ENCODE results near the gene RELL2.

Gene RELL2

GRCh38 chr5:141623186-141623585 lies 13.6 kb upstream of the RELL2 start:
- no peak for DNase-seq

GRCh38 chr5:141623611-141624010 lies 13.2 kb upstream of the RELL2 start:
- no peak for DNase-seq

- DNase-seq, result no peak
Measured at GRCh38 chr5:141628175-141628788, 8.5 kb upstream of the RELL2 start.

GRCh38 chr5:141630570-141631140 lies 6.1 kb upstream of the RELL2 start:
- no peak for DNase-seq

- DNase-seq, result no peak
Measured at GRCh38 chr5:141632650-141633049, 4.1 kb upstream of the RELL2 start.

- DNase-seq, result no peak
Measured at GRCh38 chr5:141633871-141634561, 2.8 kb upstream of the RELL2 start.

- DNase-seq, result no peak
Measured at GRCh38 chr5:141634720-141635119, 2.1 kb upstream of the RELL2 start.

GRCh38 chr5:141635646-141636045 lies 1.2 kb upstream of the RELL2 start:
- DNase-seq, result no peak

GRCh38 chr5:141636106-141636412 lies 738 bp upstream of the RELL2 start:
- DNase-seq, result no peak

- DNase-seq, result peak; percentile 67
Measured at GRCh38 chr5:141637123-141637766, 448 bp downstream of the RELL2 start.

- DNase-seq, result peak; percentile 58
Measured at GRCh38 chr5:141637767-141638419, 1.1 kb downstream of the RELL2 start.

GRCh38 chr5:141638771-141639170 lies 2.0 kb downstream of the RELL2 start:
- no peak for DNase-seq

- DNase-seq, result no peak
Measured at GRCh38 chr5:141639357-141640050, 2.7 kb downstream of the RELL2 start.

GRCh38 chr5:141640051-141640415 lies 3.2 kb downstream of the RELL2 start:
- no peak for DNase-seq

- DNase-seq, result no peak
Measured at GRCh38 chr5:141640698-141641097, 3.9 kb downstream of the RELL2 start.

- peak; percentile 12 for DNase-seq
Measured at GRCh38 chr5:141641634-141642267, 5.0 kb downstream of the RELL2 start.

GRCh38 chr5:141646026-141646425 lies 9.2 kb downstream of the RELL2 start:
- DNase-seq, result no peak

GRCh38 chr5:141647242-141647641 lies 10.4 kb downstream of the RELL2 start:
- no peak for DNase-seq

- DNase-seq, result no peak
Measured at GRCh38 chr5:141647851-141648250, 11.1 kb downstream of the RELL2 start.

- DNase-seq, result no peak
Measured at GRCh38 chr5:141649056-141649688, 12.4 kb downstream of the RELL2 start.

GRCh38 chr5:141649972-141650371 lies 13.2 kb downstream of the RELL2 start:
- DNase-seq, result no peak

All from activated naive CD4-positive, alpha-beta T cell treated with Interleukin-2 at 50 U/mL for 16 hours (primary cell).